CD8-positive, alpha-beta memory T cell (primary cell): Measurements from ENCODE around the gene CAV1. TPM values are rescaled to one million over a fixed set of nuclear protein-coding genes. Genes with fewer than 3 reads are reported as not detected.

Experiments used
- CTCF ChIA-PET: fragments of 350-600 bp; sonication (Branson Sonifier 250); formaldehyde crosslinking; loops from one replicate; lab custom pipeline; 2021; ENCODE audit warnings: antibody characterized with exemption; lab: Charles Lee
- POLR2A ChIA-PET: fragments of 350-600 bp; sonication (Branson Sonifier 250); formaldehyde crosslinking; loops from one replicate; lab custom pipeline; 2021; ENCODE audit warnings: antibody characterized with exemption; lab: Charles Lee
- DNase-seq, 5 donors: peaks; one replicate each; pipeline versions ENCODE4 v3.0.0 to v3.0.0-alpha.2; 2020 to 2022; ENCODE audit warnings: mixed read lengths in 1 of 5
- H3K27ac ChIP-seq: one replicate; pipeline ENCODE4 v1.7.0; 2013; ENCODE audit warnings: low read depth, mild to moderate bottlenecking, low read length, moderate library complexity
- H3K27me3 ChIP-seq: 2 replicates; pipeline ENCODE4 v1.7.0; 2013; ENCODE audit warnings: low read length, mild to moderate bottlenecking; ENCODE audit not compliant: insufficient read depth, poor library complexity, severe bottlenecking
- H3K36me3 ChIP-seq: 2 replicates; pipeline ENCODE4 v1.7.0; 2013; ENCODE audit warnings: mild to moderate bottlenecking, low read length, moderate library complexity; ENCODE audit not compliant: insufficient read depth
- H3K4me1 ChIP-seq: 2 replicates; pipeline ENCODE4 v1.7.0; 2013; ENCODE audit warnings: mild to moderate bottlenecking, low read length, moderate library complexity; ENCODE audit not compliant: insufficient read depth
- H3K4me3 ChIP-seq: 2 replicates; pipeline ENCODE4 v1.7.0; 2013; ENCODE audit warnings: mild to moderate bottlenecking, low read length
- H3K9me3 ChIP-seq: 2 replicates; pipeline ENCODE4 v1.7.0; 2013; ENCODE audit warnings: mild to moderate bottlenecking, low read length
- H3K27ac Mint-ChIP-seq, 8 donors: one replicate each; pipeline ENCODE4 v1.8.0; 2020 to 2021; ENCODE audit warnings: mixed read lengths in 8 of 8, mild to moderate bottlenecking in 6 of 8, inconsistent platforms in 3 of 8, moderate library complexity in 3 of 8
- H3K27me3 Mint-ChIP-seq, 2 donors: one replicate each; pipeline ENCODE4 v1.8.0; 2020 to 2021; ENCODE audit warnings: mixed read lengths in 2 of 2, mild to moderate bottlenecking in 1 of 2, moderate library complexity in 1 of 2
- H3K36me3 Mint-ChIP-seq, 3 donors: one replicate each; pipeline ENCODE4 v1.8.0; 2020 to 2021; ENCODE audit warnings: mixed read lengths in 3 of 3, inconsistent platforms in 1 of 3, mild to moderate bottlenecking in 1 of 3
- H3K4me1 Mint-ChIP-seq, 3 donors: one replicate each; pipeline ENCODE4 v1.8.0; 2020 to 2021; ENCODE audit warnings: mixed read lengths in 3 of 3, inconsistent platforms in 1 of 3, mild to moderate bottlenecking in 1 of 3
- H3K4me3 Mint-ChIP-seq, 7 donors: one replicate each; pipeline ENCODE4 v1.8.0; 2020 to 2021; ENCODE audit warnings: mixed read lengths in 7 of 7, mild to moderate bottlenecking in 6 of 7, moderate library complexity in 4 of 7, inconsistent platforms in 2 of 7
- H3K9me3 Mint-ChIP-seq, 5 donors: one replicate each; pipeline ENCODE4 v1.8.0; 2020 to 2022; ENCODE audit warnings: mixed read lengths in 5 of 5, mild to moderate bottlenecking in 3 of 5, moderate library complexity in 2 of 5, inconsistent platforms in 1 of 5
- polyA plus RNA-seq: library from polyadenylated mRNA; unstranded; fragments of 300-500 nt; fragmentation: Illumina TruSeq; gene quantifications from one replicate; pipeline ENCODE4 v1.2.3, GENCODE V29; 2021
- total RNA-seq, 2 experiments: library from RNA; stranded (reverse); gene quantifications; one replicate each; pipeline ENCODE4 v1.2.3, GENCODE V29; 2021

CAV1 gene
- total and polyA plus RNA-seq, 3 experiments from 2014 or later = 2.3 to 2.5 TPM; not detected in 1

GRCh38 chr7:116573541-116573940, 48.7 kb downstream of the CAV1 start:
- Mint-ChIP-seq H3K36me3 (no peaks in the 10 kb centered on the region), H3K9me3 (no peaks in the 10 kb centered on the region), H3K4me1 (peaks cover 2 to 7% (median 6%) of the 10 kb centered on the region in 3 donors), H3K27me3 (peaks cover 3 to 12% of the 10 kb centered on the region in 2 donors), H3K27ac (no peak overlapping the region), H3K4me3 (no peak overlapping the region)
- no peak for DNase-seq
- CTCF ChIA-PET = interaction anchor here (1.0 kb wide), 1 partner anchor 315 kb away, joined by 4 read pairs; no protein-coding TSS in a partner anchor
- no peak overlapping the region for H3K4me3 ChIP-seq
- H3K4me1 ChIP-seq = no peaks in the 10 kb centered on the region
- H3K27me3 ChIP-seq = no peaks in the 10 kb centered on the region
- POLR2A ChIA-PET = no interaction called here
- no peaks in the 10 kb centered on the region for H3K9me3 ChIP-seq
- no peak overlapping the region for H3K27ac ChIP-seq
- no peaks in the 10 kb centered on the region for H3K36me3 ChIP-seq

- POLR2A ChIA-PET = no interaction called here
- H3K27me3 Mint-ChIP-seq = peaks cover 3 to 12% of the 10 kb centered on the region in 2 donors
Observed at GRCh38 chr7:116574025-116574822, 49.4 kb downstream of the CAV1 start.

GRCh38 chr7:116575853-116576252, 51.0 kb downstream of the CAV1 start:
- POLR2A ChIA-PET = no interaction called here
- no peak for DNase-seq
- no peaks in the 10 kb centered on the region for H3K27me3 ChIP-seq
- H3K9me3 Mint-ChIP-seq = no peaks in the 10 kb centered on the region
- H3K9me3 ChIP-seq = no peaks in the 10 kb centered on the region
- H3K27ac Mint-ChIP-seq = no peak overlapping the region
- H3K36me3 Mint-ChIP-seq = no peaks in the 10 kb centered on the region
- H3K27ac ChIP-seq = no peak overlapping the region
- peaks cover 2 to 7% (median 6%) of the 10 kb centered on the region in 3 donors for H3K4me1 Mint-ChIP-seq
- H3K4me3 ChIP-seq = no peak overlapping the region
- H3K4me3 Mint-ChIP-seq = no peak overlapping the region
- H3K4me1 ChIP-seq = no peaks in the 10 kb centered on the region
- H3K27me3 Mint-ChIP-seq = peaks cover 1 to 8% of the 10 kb centered on the region in 2 donors
- H3K36me3 ChIP-seq = no peaks in the 10 kb centered on the region
- CTCF ChIA-PET = no interaction called here

More at GRCh38 chr7:116574025-116574822, 49.4 kb downstream of the CAV1 start:
- no peak overlapping the region for H3K27ac ChIP-seq
- CTCF ChIA-PET = interaction anchor here (1.0 kb wide), 1 partner anchor 316 kb away, joined by 4 read pairs; no protein-coding TSS in a partner anchor
- H3K4me3 Mint-ChIP-seq = no peak overlapping the region
- no peaks in the 10 kb centered on the region for H3K36me3 ChIP-seq
- no peak for DNase-seq
- no peak overlapping the region for H3K27ac Mint-ChIP-seq
- no peaks in the 10 kb centered on the region for H3K4me1 ChIP-seq
- H3K4me1 Mint-ChIP-seq = peaks cover 2 to 7% (median 6%) of the 10 kb centered on the region in 3 donors
- no peaks in the 10 kb centered on the region for H3K36me3 Mint-ChIP-seq
- no peaks in the 10 kb centered on the region for H3K9me3 Mint-ChIP-seq
- no peaks in the 10 kb centered on the region for H3K27me3 ChIP-seq
- H3K4me3 ChIP-seq = no peak overlapping the region
- no peaks in the 10 kb centered on the region for H3K9me3 ChIP-seq

- Mint-ChIP-seq H3K36me3 (no peaks in the 10 kb centered on the region), H3K27me3 (peaks cover 1 to 8% of the 10 kb centered on the region in 2 donors), H3K27ac (no peak overlapping the region), H3K9me3 (no peaks in the 10 kb centered on the region), H3K4me3 (no peak overlapping the region), H3K4me1 (peaks cover 2 to 7% (median 6%) of the 10 kb centered on the region in 3 donors)
- POLR2A ChIA-PET = no interaction called here
- CTCF ChIA-PET = interaction anchor here (1.1 to 2.0 kb wide), 2 partner anchors 12 to 14 kb away, joined by 5 to 9 read pairs; no protein-coding TSS in a partner anchor
- H3K27ac ChIP-seq = no peak overlapping the region
- H3K36me3 ChIP-seq = no peaks in the 10 kb centered on the region
- no peaks in the 10 kb centered on the region for H3K4me1 ChIP-seq
- H3K4me3 ChIP-seq = no peak overlapping the region
- H3K9me3 ChIP-seq = no peaks in the 10 kb centered on the region
- no peak for DNase-seq
- H3K27me3 ChIP-seq = no peaks in the 10 kb centered on the region
Observed at GRCh38 chr7:116576350-116577319, 51.8 kb downstream of the CAV1 start.

GRCh38 chr7:116577320-116577871, 52.6 kb downstream of the CAV1 start:
- no peak overlapping the region for H3K27ac Mint-ChIP-seq
- H3K27me3 Mint-ChIP-seq = peaks cover 1 to 8% of the 10 kb centered on the region in 2 donors
- no peaks in the 10 kb centered on the region for H3K9me3 Mint-ChIP-seq
- Histone ChIP-seq H3K9me3 (no peaks in the 10 kb centered on the region), H3K27ac (no peak overlapping the region), H3K27me3 (no peaks in the 10 kb centered on the region), H3K4me3 (no peak overlapping the region), H3K36me3 (no peaks in the 10 kb centered on the region), H3K4me1 (no peaks in the 10 kb centered on the region)
- no peak overlapping the region for H3K4me3 Mint-ChIP-seq
- DNase-seq = no peak
- peaks cover 2 to 7% (median 6%) of the 10 kb centered on the region in 3 donors for H3K4me1 Mint-ChIP-seq
- ChIA-PET POLR2A (no interaction called here), CTCF (interaction anchor here (1.1 to 2.0 kb wide), 3 partner anchors 12 to 397 kb away, joined by 3 to 9 read pairs (median 5); no protein-coding TSS in a partner anchor)
- H3K36me3 Mint-ChIP-seq = no peaks in the 10 kb centered on the region

GRCh38 chr7:116578526-116578925, 53.7 kb downstream of the CAV1 start:
- peaks cover 3% of the 10 kb centered on the region for H3K4me1 ChIP-seq
- H3K4me3 Mint-ChIP-seq = no peak overlapping the region
- no peak overlapping the region for H3K4me3 ChIP-seq
- DNase-seq = no peak
- no peaks in the 10 kb centered on the region for H3K9me3 ChIP-seq
- no peaks in the 10 kb centered on the region for H3K9me3 Mint-ChIP-seq
- H3K27ac Mint-ChIP-seq = no peak overlapping the region
- ChIA-PET CTCF (interaction anchor here (1.4 kb wide), 1 partner anchor 398 kb away, joined by 3 read pairs; no protein-coding TSS in a partner anchor), POLR2A (no interaction called here)
- no peaks in the 10 kb centered on the region for H3K36me3 Mint-ChIP-seq
- no peaks in the 10 kb centered on the region for H3K27me3 ChIP-seq
- no peak overlapping the region for H3K27ac ChIP-seq
- H3K27me3 Mint-ChIP-seq = peaks cover 1 to 8% of the 10 kb centered on the region in 2 donors
- H3K36me3 ChIP-seq = no peaks in the 10 kb centered on the region
- H3K4me1 Mint-ChIP-seq = peaks cover 9 to 16% (median 15%) of the 10 kb centered on the region in 3 donors

GRCh38 chr7:116579322-116579721, 54.5 kb downstream of the CAV1 start:
- H3K4me1 ChIP-seq = peaks cover 3% of the 10 kb centered on the region
- no peak overlapping the region for H3K27ac Mint-ChIP-seq
- ChIA-PET POLR2A (no interaction called here), CTCF (interaction anchor here (1.6 kb wide), 1 partner anchor 53 kb away, joined by 4 read pairs; no protein-coding TSS in a partner anchor)
- H3K4me3 Mint-ChIP-seq = no peak overlapping the region
- no peaks in the 10 kb centered on the region for H3K36me3 Mint-ChIP-seq
- H3K4me3 ChIP-seq = no peak overlapping the region
- no peaks in the 10 kb centered on the region for H3K9me3 Mint-ChIP-seq
- no peaks in the 10 kb centered on the region for H3K9me3 ChIP-seq
- peaks cover 1 to 8% of the 10 kb centered on the region in 2 donors for H3K27me3 Mint-ChIP-seq
- H3K36me3 ChIP-seq = no peaks in the 10 kb centered on the region
- no peak overlapping the region for H3K27ac ChIP-seq
- peaks cover 9 to 21% (median 20%) of the 10 kb centered on the region in 3 donors for H3K4me1 Mint-ChIP-seq
- H3K27me3 ChIP-seq = no peaks in the 10 kb centered on the region
- no peak for DNase-seq
